TTC549 (cell line): Measurements from ENCODE around the gene EPS8L1.

Source experiments
- FAIRE-seq: peaks from 2 replicates; lab custom pipeline; 2012; peaks lifted over from hg19 to GRCh38; lab: Jason Lieb, UNC

EPS8L1 gene

DNA sequence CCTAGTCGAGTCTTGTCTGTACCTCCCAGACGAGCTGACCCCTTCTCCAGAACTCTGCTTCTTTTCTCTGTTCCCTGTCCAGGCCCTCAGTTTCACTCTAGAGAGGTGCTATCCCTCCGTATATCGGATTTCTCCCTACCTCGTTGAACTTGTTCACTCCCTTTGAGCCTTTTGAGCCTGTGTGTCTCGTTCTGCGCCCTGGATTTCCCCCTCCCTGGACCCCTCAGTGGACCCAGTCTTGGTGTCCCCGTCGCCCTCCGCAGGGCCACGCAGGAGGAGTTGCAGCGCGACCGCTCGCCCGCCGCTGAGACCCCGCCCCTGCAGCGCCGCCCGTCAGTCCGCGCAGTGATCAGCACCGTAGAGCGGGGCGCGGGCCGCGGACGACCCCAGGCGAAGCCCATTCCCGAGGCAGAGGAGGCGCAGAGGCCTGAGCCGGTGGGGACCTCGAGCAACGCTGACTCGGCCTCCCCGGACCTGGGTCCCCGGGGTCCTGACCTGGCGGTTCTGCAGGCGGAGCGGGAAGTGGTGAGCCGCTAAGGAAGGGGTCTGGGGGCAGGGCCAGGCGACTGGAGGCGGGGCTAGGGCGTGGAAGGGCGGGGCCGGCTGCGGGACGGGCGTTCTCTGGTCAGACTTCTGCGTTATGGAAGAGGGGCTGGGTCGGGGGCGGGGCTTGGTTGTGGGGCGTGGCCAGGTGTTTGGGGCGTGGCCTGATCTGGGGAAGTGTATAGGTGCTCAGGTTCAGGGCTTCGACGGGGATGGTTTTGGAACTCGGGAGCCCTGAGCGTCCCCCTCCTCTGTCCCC lies 5.5 kb downstream of the EPS8L1 start:
- no peak for FAIRE-seq

DNA sequence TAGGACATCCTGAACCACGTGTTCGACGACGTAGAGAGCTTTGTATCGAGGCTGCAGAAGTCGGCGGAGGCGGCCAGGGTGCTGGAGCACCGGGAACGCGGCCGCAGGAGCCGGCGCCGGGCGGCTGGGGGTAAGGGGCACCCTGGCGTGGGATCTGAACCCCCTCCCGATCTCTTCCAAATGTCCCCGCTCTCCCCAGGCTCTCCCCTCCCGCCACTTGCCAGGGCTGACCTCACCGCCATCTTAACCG lies 6.0 kb downstream of the EPS8L1 start:
- no peak for FAIRE-seq

DNA sequence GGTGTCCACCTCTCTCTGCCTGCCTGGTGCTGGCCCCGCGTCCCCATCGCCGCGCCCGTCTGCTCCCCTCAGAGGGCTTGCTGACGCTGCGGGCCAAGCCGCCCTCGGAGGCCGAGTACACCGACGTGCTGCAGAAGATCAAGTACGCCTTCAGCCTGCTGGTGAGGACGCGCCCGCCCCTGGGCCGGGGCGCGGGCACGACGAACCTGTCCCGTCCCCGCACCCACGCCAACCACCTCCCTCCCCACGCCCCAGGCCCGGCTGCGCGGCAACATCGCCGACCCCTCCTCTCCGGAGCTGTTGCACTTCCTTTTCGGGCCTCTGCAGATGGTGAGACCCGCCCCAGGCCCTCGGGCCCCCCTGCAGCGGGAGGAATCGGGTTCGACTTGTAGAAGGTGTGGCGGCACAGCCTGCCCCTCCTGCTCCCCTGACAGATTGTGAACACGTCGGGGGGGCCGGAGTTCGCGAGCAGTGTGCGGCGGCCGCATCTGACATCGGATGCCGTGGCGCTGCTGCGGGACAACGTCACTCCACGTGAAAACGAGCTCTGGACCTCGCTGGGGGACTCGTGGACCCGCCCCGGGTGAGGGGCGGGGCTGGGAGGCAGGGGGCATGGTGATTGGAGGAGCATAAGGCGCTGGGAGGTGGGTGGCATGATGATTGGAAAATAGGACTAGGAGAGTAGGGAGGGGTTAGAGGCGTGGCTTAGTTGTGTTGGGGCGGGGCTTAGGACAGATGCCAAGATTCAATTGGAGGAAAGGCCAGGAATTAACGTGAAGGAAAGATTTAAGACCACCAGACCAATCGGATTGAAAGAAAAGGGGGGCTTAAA lies 6.6 kb downstream of the EPS8L1 start:
- FAIRE-seq = no peak

DNA sequence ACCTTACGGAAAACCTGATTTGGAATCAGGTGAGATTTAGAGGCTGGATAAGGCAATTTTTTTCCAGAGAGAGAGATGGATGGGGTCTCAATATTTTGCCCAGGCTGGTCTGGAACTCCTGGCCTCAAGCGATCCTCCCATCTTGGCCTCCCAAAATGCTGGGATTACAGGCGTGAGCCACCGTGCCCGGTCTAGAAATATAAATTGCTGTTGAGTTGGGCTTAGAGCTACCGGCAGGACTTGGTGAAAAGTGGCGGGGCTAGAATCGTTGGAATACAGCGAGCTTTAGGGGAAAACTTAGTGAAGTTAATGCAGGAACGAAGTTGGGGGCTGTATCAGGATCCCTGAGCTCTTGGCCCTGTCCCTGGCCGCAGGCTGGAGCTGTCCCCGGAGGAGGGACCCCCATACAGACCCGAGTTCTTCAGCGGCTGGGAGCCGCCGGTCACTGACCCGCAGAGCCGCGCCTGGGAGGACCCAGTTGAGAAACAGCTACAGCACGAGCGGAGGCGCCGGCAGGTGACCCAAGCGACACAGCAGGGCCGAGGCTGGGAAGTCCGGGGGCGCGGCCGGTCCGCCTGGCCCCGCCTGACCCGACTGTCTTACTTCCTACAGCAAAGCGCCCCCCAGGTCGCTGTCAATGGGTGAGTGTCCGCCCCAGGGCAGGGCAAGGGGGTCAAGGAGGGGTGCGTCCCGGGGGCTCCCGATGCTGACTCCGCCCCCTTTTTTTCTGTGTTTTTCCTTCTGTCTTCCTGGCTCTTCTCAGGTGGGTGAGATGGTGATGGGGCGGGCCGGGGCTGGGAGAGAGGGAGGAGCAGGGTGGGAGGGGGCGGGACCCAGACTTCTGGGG lies 7.6 kb downstream of the EPS8L1 start:
- FAIRE-seq = no peak

DNA sequence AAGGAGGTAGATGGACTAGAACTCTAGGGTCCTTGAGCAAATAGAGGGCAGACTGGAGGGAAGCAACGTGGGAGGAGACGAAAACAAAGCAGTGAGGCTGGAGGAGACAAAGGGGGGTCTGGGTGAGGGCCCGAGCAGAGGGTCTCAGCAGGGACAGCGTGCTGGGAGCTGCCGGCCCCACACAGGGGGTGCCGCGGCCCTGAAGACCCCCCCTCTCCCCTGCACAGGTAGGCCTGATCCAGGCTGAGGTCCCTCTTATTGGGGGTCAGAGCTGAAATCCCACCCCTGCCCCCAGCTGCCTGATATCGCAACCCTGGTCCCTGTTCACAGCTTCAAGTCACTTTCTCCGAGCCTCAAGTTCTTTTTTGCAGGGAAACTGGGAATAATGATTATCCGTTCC lies 8.7 kb downstream of the EPS8L1 start:
- no peak for FAIRE-seq

DNA sequence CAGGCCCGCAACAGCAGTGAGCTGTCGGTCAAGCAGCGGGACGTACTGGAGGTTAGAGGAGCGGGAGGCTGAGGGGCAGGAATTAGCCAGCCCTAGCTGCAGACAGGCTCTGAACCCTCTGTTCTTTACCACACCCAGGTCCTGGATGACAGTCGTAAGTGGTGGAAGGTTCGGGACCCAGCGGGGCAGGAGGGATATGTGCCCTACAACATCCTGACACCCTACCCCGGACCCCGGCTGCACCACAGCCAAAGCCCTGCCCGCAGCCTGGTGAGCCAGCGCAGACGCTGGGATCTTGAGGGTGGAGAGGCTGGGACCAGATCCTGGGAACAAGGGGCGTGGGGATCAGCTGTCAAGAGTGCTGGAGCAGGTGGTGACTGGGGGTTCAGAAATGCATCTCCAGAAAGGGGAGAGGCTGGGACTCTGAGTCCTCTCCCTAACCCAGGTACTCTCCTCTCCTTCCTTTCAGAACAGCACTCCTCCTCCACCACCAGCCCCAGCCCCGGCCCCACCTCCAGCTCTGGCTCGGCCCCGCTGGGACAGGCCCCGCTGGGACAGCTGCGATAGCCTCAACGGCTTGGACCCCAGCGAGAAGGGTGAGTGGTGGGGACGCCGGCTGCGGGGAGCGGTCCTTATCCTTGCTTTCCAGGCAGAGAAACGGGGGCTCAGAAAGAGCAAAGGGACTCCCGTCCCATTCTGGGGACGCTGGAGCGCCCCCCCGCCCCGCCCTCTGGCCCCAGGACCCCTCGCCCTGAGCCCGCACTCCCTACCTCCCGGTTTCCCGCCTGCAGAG lies 10.4 kb downstream of the EPS8L1 start:
- FAIRE-seq = no peak

DNA sequence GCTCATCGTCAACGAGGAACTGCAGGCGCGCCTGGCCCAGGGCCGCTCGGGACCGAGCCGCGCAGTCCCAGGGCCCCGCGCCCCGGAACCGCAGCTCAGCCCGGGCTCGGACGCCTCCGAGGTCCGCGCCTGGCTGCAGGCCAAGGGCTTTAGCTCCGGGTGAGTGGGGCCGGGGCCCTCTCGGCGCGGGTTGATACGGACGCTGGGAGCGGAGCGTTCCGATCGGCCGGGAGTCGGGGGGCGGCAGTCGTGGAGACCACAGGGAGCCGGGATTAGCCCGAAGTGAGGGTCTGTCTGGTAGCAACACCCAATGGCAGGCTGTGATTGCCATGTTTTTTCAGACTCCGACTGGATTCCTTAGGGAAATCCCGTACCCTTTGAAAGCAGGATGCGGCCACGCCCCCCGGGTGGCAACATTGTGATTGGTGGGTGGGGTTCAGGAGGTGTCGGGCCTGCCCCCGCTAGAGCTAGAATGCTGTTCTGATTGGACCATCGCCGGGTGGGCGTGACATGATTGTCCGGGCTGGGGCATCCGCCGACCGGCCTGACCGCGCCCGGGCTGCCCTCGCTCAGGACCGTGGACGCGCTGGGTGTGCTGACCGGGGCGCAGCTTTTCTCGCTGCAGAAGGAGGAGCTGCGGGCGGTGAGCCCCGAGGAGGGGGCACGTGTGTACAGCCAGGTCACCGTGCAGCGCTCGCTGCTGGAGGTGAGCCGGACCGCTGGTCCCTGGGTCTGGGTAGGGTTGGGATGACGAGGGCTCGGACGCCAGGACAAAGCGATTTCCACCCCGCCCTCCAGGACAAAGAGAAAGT lies 11.3 kb downstream of the EPS8L1 start:
- FAIRE-seq = no peak

DNA sequence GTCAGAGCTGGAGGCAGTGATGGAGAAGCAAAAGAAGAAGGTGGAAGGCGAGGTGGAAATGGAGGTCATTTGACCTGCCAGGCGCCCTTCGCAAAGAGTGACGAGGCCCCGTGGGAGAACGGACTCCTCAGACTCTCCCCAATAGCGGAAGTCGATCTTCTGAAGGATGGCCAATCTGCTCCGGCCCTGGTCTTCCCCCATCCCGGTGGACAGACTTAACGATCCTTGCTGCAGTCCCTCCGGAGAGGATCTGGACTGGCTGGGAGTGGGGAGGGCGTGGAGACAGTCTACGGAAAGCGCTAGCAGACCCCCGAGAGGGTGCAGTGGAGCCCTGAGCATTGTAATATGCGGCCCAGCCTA lies 11.9 kb downstream of the EPS8L1 start:
- no peak for FAIRE-seq

DNA sequence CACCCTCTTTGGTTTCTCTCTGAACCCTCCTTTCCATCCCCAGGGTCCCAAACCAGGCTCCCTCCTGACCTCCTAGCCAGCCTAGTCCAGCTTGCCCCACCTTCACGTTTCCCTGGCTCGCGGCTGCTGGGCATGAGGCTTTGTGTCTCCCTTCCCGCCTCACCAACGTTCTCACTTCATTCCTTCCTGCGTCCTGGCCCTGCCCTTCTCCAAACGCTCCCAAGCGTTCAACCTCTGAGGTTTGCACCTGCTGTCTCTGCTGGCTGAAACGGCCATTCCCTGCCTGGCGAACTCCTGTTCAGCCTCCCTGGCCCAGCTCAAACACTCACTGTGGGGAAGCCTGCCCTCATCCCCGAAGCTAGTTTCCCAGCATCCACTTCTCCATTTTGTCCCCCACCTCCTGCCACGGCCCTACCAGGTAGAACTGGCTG lies 12.4 kb downstream of the EPS8L1 start:
- no peak for FAIRE-seq

DNA sequence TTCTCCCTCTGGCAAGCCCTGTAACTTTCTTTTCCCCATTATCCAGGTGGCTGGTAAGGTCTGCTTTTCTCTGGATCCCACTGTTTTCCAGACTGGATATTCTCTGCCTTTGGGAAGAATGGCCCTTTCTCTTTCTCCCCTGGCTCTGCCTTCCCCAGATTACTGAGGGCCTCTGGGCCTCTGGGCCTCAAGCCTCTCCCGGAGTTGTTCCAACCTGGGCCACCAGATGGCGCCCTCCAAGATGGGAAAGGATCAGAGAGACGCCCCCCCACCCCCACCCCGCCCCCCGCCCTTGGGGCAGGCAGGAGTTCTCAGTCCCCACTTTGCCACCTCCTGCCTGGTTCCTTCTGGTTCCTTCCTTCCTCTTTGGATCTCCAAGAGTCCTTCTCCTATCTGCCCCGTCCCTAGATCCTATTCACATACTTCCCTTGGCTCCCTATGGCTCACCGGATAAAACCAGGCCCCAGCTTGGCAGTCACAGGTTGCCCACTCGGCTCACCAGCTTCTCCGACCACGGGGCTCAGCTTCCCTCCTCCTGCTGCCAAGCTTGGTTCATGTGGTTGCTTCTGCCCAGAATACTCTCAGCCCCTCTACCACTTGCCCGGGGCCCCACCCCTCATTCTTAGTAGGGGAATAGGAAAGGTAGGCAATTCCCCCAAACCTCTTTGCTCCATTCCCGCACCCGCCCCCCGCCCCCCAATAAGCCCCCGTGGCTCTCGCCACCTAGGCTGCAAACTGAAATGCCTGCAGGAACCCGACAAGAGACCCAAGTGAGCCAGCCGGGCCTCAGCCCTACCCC lies 13.1 kb downstream of the EPS8L1 start:
- no peak for FAIRE-seq

DNA sequence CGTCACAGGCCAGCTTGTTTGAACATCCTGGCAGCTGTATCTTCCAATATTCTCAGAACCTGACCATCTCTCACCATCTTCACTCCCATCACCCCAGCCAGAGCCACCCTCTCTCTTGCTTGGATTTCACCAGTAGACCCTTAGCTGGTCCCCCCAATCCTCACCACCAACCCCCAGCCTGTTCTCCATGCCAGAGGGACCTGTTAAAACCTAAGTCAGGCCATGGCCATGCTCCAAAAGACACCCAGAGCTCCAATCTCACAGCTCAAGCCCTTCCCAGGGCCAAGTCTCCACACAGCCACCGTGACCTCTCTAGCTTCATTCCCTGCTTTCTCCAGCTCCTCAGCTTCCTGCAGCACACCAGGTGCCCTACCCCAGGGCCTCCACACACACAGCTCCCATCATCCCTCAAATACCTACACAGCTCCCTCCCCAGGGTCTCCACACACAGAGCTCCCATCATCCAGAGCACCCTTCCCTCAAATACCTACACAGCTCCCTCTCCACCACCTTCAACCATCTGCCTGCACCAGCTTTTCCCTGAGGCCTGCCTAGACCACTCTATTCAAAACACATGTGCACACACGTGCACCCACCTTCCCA lies 13.8 kb downstream of the EPS8L1 start:
- no peak for FAIRE-seq

DNA sequence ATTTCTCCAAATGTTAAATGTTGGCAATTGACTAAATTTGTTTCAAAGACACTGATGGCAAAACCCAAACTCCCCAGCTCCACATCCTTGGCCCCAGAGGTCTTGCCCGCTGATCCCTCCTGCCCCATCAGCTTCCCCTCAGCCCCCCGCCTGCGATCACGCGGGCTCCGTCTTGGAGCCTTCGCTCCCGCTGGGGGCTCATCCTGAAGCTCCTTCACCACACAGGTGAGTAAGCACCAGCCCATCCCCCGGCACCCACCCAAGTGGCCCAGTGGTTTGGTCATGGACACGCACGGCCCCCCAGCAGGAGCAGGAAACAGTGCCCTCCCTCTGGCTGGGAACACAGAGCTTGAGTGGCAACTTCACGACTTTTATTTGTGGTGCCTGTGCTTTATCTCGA lies 14.9 kb downstream of the EPS8L1 start:
- no peak for FAIRE-seq

DNA sequence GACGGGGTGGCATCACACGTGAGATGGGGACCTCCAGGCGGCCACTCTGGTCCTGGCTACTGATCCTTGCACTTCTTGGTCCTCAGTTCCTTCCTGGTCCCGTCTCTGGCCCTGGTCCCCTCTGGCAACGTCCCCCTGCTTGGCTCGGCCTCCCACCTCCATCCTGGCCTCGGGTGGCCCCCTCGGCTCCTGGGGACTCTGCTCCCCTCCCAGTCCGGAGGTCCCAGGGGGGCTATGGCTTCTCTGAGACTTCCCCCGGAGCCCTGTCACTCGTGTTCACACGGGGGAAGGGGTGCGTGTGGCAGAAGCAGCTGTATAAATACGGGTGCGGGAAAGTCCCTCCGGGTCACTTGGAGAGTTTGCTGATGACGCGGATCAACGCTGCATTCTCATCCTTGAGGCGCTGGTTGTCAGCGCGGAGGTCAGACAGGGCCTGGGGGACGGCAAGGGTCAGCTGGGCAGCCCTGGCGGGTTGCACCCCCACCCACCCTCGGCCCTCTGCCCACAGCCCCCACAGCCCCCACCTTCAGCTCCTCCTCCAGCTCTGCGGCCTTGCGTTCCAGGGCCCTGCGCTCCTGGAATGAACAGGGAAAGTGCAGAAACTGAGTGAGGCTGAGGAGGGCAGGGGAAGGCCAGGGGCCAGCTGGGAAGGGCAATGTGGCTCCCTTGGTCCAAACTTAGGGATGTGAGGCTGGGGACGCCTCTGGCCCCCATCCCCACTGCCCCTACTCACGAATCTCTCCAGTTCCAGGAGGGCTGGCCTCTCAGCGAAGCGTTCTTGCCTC lies 15.6 kb downstream of the EPS8L1 start:
- no peak for FAIRE-seq

DNA sequence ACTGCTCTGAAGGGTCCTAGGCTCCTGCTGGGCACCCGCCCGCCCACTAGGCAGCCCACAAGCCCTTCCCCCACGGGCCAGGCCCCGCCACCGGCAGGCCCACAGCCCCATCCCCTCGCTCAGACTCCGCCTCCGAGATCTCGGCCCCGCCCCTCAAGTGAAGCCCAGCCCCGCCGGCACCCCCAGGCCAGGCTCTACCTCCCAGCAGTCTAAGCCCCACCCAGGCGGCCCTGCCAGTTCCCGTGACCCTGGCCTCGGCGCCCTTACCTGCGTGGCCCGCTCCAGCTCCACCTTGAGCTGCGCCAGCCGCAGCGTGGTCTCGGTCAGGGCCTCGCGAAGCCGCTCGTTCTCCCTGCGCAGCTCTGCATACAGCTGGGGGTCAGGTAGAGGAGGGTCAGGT lies 16.3 kb downstream of the EPS8L1 start:
- FAIRE-seq = no peak

DNA sequence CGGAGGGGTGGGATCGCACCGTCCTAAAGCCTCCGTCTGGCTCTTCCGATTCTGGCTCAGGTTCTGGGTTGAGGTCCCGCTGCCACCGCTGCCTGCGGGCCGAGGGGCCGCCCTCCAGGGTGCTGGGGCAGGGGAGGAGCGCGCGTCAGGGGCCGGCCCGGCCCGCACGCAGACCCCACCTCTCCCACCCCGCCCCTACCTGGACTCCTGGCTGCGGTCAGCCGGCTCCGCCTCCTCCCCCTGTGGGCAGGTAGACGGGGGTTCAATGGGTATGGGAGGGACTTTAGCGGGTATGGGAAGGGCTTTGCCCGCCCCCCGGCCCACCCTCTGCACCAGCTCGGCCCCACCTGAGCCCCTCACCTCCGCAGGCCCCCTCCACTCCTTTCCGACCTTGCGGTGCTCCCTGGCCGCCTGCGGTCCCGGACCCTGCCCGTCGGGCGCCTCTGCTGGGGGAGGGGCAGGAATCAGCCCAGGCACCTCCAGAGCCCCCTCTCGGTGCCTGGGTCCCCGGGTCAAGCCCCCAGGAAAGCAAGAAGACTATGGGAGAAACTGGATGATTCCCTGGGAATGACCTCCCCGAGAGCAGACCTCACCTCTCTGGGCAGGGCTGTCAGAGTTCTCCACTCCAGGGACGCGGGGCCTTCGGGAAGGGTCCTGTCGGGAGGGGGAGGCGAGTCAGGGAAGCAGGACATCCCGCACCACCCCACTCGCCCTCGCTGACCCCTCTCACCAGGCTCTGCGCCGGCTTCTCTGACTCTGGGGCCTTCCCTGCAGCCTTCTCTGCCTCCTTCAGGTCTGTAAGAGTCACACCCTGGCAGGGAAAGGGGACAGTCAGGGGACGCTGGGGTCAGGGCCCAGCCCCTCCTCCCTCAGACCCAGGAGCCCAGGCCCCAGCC lies 17.0 kb downstream of the EPS8L1 start:
- no peak for FAIRE-seq

DNA sequence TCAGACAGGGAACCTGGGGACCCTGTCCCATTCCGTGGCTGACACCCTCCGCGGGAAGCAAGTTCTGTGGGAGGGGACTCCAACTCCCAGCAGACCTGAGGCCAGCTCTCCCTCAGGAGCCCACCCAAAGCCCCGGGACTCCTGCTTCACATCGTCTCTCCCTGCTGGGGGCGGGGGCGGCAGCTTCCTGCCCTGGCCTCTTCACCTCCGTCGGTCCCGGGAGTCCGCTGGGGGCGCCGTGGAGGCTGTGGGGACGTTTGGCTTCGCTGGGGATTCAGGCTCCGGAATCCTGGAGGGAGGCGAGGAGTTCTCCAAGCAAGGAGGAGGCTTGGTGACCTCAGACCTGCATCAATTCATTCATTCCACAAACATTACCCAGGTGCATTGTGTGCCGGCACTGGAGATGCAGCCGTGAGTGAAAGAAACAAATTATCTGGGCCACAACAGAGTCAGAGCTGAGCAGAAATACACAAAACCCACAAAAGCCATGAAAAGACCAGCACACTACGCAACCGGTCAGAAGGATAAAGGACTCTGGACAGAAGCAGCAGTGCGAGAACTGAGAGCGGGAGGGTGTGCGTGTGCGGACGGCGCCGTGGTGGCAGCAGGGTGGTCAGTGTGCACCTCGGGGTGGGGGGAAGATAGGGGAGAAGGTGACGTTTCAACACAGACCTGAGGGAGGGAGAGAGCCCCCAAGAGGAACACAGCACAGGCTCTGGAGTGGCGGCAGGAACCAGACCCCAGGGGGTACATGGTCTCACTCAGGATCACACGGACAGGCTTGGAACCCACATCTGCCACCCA lies 19.0 kb downstream of the EPS8L1 start:
- no peak for FAIRE-seq
